ENCODE measurements around the gene OPN3.
A peak's percentile ranks its signal among the peaks of the same experiment; 100 is the strongest.

OPN3 gene

GRCh38 chr1:241586905-241587512, 53.2 kb downstream of the OPN3 start:
- no peak for DNase-seq

GRCh38 chr1:241582921-241583321, 57.2 kb downstream of the OPN3 start:
- no peak for DNase-seq

- DNase-seq, result peak; percentile 11
These were observed 60.7 kb downstream of the OPN3 start for GRCh38 chr1:241579434-241579833.

DNA sequence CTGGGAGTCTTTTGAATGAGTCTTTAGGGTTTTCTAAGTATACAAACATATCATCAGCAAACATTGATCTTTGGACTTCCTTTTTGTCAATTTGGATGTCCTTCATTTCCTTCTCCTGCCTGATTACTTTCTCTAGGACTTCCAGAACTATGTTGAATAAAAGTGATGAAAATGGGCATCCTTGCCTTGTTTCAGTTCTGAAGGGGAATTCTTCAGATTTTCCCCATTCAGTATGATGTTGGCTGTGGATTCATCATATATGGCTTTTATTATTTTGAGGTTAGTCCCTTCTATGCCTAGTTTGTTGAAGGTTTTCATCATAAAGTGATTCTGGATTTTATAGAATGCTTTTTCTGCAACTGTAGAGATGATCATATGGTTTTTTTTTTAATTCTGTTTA, 66.0 kb downstream of the OPN3 start:
- no peak for DNase-seq

- DNase-seq, result no peak
These were observed 70.3 kb downstream of the OPN3 start for GRCh38 chr1:241569848-241570247.

GRCh38 chr1:241560849-241561187, 79.4 kb downstream of the OPN3 start:
- no peak for DNase-seq

DNA sequence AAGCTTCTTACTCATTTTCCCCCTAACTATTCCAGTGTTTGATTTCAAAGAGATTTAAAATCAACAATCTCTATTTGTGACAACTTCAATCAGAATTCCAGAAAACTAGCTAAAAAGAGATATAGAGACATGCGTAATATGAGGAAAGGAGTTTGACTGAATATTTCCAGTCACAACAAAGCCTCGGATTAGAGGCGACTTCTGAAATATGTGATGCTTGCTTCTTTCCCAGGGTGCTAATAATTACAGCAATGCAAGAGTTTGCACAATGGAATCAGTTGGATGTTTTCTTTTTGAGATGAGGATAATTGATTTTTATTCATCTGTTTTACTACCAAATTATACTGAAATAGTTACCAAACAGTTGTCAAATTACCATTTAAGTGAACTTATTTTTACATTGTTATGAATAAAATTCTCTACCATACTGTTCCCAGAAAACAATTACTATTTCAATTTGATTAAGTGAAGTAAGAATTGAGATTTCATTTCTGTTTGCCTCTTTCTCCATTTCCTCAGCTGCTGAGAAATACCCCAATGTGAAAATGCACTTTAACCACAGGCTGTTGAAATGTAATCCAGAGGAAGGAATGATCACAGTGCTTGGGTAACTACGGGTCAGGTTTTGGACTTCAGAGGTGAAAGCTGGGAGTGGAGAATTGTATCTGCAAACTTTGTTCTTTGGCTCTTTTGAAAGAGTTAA, 79.9 kb downstream of the OPN3 start:
- no peak for DNase-seq

- no peak for DNase-seq
These were observed 82.5 kb downstream of the OPN3 start for GRCh38 chr1:241557551-241558193.

- no peak for DNase-seq
These were observed 83.1 kb downstream of the OPN3 start for GRCh38 chr1:241557031-241557430.

- no peak for DNase-seq
These were observed 84.6 kb downstream of the OPN3 start for GRCh38 chr1:241555526-241555925.

DNA sequence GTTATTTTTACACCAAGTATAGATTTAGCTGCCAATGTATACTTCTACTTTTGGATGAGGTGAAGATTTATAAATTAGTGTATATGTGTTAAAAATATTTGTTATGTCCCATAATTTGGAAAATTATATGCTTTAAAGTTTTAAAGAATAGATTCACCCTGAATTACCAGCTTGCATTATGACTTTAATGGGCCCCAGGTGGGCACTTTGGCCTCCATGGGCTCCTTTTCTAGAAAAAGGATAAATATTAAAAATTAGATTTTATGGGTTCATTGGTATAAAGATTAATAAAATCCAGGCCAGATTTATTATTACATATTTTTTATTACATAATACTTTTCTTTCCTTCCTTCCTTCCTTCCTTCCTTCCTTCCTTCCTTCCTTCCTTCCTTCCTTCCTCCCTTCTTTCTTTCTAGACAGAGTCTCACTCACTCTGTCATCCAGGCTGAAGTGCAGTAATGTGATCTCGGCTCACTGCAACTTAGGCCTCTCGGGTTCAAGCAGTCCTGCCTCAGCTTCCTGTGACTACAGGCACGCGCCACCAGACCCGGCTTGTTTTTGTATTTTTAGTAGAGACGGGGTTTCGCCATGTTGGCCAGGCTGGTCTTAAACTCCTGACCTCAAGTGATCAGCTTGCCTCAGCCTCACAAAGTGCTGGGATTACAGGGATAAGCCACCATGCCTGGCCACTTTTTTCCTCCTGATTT, 86.1 kb downstream of the OPN3 start:
- no peak for DNase-seq

DNA sequence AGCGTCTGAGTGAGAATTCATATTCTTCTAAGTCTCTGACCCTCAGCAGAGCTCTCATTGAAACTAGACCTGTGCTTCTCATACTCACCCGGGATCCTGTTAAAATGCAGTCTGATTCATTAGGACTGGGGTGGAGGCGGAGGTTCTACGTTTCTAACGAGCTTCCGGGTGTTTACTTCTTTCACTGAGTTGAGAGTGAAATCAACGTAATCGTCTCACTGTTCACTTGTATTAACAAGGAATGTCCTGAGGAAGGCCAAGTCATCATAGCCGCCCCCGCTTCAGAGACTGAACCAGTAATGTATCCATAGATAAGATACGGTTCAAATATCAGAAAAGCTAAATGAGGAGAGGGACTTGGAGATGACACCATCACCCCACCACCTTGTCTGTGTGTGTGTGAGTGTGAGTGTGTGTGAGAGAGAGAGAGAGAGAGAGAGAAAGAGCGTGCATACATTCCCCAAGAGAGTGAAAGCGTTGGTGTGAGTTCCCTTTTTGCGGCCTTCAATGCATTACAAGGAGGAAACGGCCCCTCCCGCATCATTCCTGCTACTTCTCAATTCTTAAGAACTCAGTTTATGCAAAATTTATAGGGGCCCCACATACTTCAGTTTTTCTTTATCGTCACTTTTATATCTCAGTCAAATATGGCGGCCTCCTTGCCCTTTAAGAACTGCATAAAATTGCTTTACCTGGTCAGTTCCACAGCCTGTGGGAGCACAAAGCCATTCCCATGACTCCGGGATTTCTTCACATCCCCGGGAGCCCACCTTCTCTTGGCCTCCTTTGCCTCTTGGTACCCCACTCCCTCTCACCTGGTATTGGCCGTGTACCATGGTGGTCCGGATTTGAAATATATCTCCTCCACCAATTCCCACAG, 88.2 kb downstream of the OPN3 start:
- no peak for DNase-seq

- no peak for DNase-seq
These were observed 89.9 kb downstream of the OPN3 start for GRCh38 chr1:241550318-241550717.

DNA sequence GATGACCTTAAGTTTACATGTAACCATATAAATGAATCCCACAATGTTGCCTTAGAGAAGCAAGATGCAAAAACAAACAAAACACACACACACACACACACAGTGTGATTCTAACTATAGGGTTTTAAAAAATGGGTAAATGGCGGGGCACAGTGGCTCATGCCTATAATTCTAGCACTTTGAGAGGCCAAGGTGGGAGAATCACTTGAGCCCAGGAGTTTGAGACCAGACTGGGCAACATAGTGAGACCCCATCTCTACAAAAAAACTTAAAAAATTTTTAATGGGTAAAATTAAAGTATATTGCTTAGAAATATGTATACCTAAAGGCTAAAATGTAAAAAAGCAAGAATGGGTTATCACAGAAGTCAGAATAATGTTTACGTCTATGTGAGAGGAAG, 92.2 kb downstream of the OPN3 start:
- no peak for DNase-seq

Data from DMS79 treated with DMSO at 0.1 percent for 48 hours (cell line).